CD8-positive, alpha-beta memory T cell (primary cell): ENCODE results near the gene FAU. TPM values are rescaled to one million over a fixed set of nuclear protein-coding genes. Genes with fewer than 3 reads are reported as not detected.
"Not testable (repeated sequence)": the region's sequence is repeated elsewhere in the genome, so short reads cannot be mapped to it uniquely, and the experiment has no call there.

Experiments used
- CTCF ChIA-PET: fragments of 350-600 bp; sonication (Branson Sonifier 250); formaldehyde crosslinking; loops from one replicate; lab custom pipeline; 2021; ENCODE audit warnings: antibody characterized with exemption; lab: Charles Lee
- POLR2A ChIA-PET: fragments of 350-600 bp; sonication (Branson Sonifier 250); formaldehyde crosslinking; loops from one replicate; lab custom pipeline; 2021; ENCODE audit warnings: antibody characterized with exemption; lab: Charles Lee
- DNase-seq, 5 donors: peaks; one replicate each; pipeline versions ENCODE4 v3.0.0 to v3.0.0-alpha.2; 2020 to 2022; ENCODE audit warnings: mixed read lengths in 1 of 5
- H3K27ac ChIP-seq: one replicate; pipeline ENCODE4 v1.7.0; 2013; ENCODE audit warnings: low read depth, mild to moderate bottlenecking, low read length, moderate library complexity
- H3K27me3 ChIP-seq: 2 replicates; pipeline ENCODE4 v1.7.0; 2013; ENCODE audit warnings: low read length, mild to moderate bottlenecking; ENCODE audit not compliant: insufficient read depth, poor library complexity, severe bottlenecking
- H3K36me3 ChIP-seq: 2 replicates; pipeline ENCODE4 v1.7.0; 2013; ENCODE audit warnings: mild to moderate bottlenecking, low read length, moderate library complexity; ENCODE audit not compliant: insufficient read depth
- H3K4me1 ChIP-seq: 2 replicates; pipeline ENCODE4 v1.7.0; 2013; ENCODE audit warnings: mild to moderate bottlenecking, low read length, moderate library complexity; ENCODE audit not compliant: insufficient read depth
- H3K4me3 ChIP-seq: 2 replicates; pipeline ENCODE4 v1.7.0; 2013; ENCODE audit warnings: mild to moderate bottlenecking, low read length
- H3K9me3 ChIP-seq: 2 replicates; pipeline ENCODE4 v1.7.0; 2013; ENCODE audit warnings: mild to moderate bottlenecking, low read length
- H3K27ac Mint-ChIP-seq, 8 donors: one replicate each; pipeline ENCODE4 v1.8.0; 2020 to 2021; ENCODE audit warnings: mixed read lengths in 8 of 8, mild to moderate bottlenecking in 6 of 8, inconsistent platforms in 3 of 8, moderate library complexity in 3 of 8
- H3K27me3 Mint-ChIP-seq, 2 donors: one replicate each; pipeline ENCODE4 v1.8.0; 2020 to 2021; ENCODE audit warnings: mixed read lengths in 2 of 2, mild to moderate bottlenecking in 1 of 2, moderate library complexity in 1 of 2
- H3K36me3 Mint-ChIP-seq, 3 donors: one replicate each; pipeline ENCODE4 v1.8.0; 2020 to 2021; ENCODE audit warnings: mixed read lengths in 3 of 3, inconsistent platforms in 1 of 3, mild to moderate bottlenecking in 1 of 3
- H3K4me1 Mint-ChIP-seq, 3 donors: one replicate each; pipeline ENCODE4 v1.8.0; 2020 to 2021; ENCODE audit warnings: mixed read lengths in 3 of 3, inconsistent platforms in 1 of 3, mild to moderate bottlenecking in 1 of 3
- H3K4me3 Mint-ChIP-seq, 7 donors: one replicate each; pipeline ENCODE4 v1.8.0; 2020 to 2021; ENCODE audit warnings: mixed read lengths in 7 of 7, mild to moderate bottlenecking in 6 of 7, moderate library complexity in 4 of 7, inconsistent platforms in 2 of 7
- H3K9me3 Mint-ChIP-seq, 5 donors: one replicate each; pipeline ENCODE4 v1.8.0; 2020 to 2022; ENCODE audit warnings: mixed read lengths in 5 of 5, mild to moderate bottlenecking in 3 of 5, moderate library complexity in 2 of 5, inconsistent platforms in 1 of 5
- polyA plus RNA-seq: library from polyadenylated mRNA; unstranded; fragments of 300-500 nt; fragmentation: Illumina TruSeq; gene quantifications from one replicate; pipeline ENCODE4 v1.2.3, GENCODE V29; 2021
- total RNA-seq, 2 experiments: library from RNA; stranded (reverse); gene quantifications; one replicate each; pipeline ENCODE4 v1.2.3, GENCODE V29; 2021

Gene FAU
- total and polyA plus RNA-seq, 3 experiments from 2014 or later = 904 to 1,073 (median 1,054) TPM

- DNase-seq = peak in 1 of 5 donors; percentile 25
- ChIA-PET CTCF (no interaction called here), POLR2A (interaction anchor here (1.0 to 1.2 kb wide), 2 partner anchors 10 to 13 kb away, joined by 3 to 4 read pairs; partner anchors contain the start of gene SYVN1)
- H3K27me3 Mint-ChIP-seq = no peaks in the 10 kb centered on the region
- no peaks in the 10 kb centered on the region for H3K9me3 ChIP-seq
- H3K27me3 ChIP-seq = no peaks in the 10 kb centered on the region
- H3K9me3 Mint-ChIP-seq = no peaks in the 10 kb centered on the region
- peaks cover 21% of the 10 kb centered on the region for H3K4me1 ChIP-seq
- peak overlapping the region in 6 of 8 donors; percentile 12 to 80 (median 46) for H3K27ac Mint-ChIP-seq
- H3K4me3 ChIP-seq = no peak overlapping the region
- peaks cover 4 to 88% (median 7%) of the 10 kb centered on the region in 3 donors for H3K36me3 Mint-ChIP-seq
- H3K4me3 Mint-ChIP-seq = peak overlapping the region in 5 of 7 donors; percentile 28 to 73 (median 35)
- peak overlapping the region; percentile 6 for H3K27ac ChIP-seq
- peaks cover 22 to 41% (median 33%) of the 10 kb centered on the region in 3 donors for H3K4me1 Mint-ChIP-seq
- peaks cover 59% of the 10 kb centered on the region for H3K36me3 ChIP-seq
Measured at GRCh38 chr11:65124480-65125196, 2.7 kb upstream of the FAU start.

DNA sequence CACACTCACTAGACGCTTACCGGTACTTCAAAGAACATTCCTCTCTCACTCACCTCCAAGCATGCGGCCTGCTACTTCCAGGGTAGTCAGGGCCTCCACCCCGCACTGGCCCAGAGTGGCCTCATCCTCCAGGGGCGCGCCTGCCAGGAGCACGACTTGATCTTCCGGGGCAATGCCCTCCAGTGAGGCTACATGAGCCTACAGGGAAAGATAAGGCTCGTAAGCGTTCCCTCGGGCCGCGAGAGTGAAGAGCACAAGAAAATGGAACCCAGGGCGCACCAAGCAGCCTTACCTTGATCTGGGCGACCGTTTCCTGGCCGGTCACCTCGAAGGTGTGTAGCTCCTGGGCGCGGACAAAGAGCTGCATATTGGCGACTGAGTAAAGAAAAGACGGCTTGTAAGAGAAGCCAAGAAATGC lies 478 bp downstream of the FAU start:
- H3K9me3 Mint-ChIP-seq = no peaks in the 10 kb centered on the region
- POLR2A ChIA-PET = interaction anchor here (0.5 to 2.5 kb wide), 21 partner anchors 10 to 1722 kb away, joined by 3 to 60 read pairs (median 4); partner anchors contain the start of genes ACTN3, ARL2, PPP2R5B and RCE1
- peak overlapping the region; percentile 95 for H3K4me3 ChIP-seq

DNA sequence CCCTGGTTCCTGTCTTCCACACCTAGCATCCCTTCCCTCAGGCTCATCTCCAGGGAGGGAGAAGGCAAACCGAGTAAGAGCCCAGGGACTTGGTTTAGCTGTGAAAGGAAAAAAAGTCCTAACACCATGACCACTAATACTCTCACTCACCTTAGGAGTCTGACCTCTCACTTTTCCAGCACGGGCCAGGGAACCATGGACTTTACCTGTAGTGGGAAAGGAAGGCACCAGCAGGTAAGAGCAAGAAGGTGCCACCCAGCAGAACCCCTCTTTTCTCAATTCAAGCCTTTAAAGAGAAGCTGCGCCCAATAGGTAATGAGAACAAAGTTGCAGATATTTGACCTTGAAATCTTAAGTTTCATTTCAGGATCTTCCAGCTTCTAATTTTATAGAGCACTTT lies 1.1 kb downstream of the FAU start:
- H3K36me3 Mint-ChIP-seq = peaks cover 7 to 80% (median 7%) of the 10 kb centered on the region in 3 donors
- no peaks in the 10 kb centered on the region for H3K9me3 ChIP-seq
- CTCF ChIA-PET = interaction anchor here (1.2 to 3.7 kb wide), 5 partner anchors 10 to 108 kb away, joined by 3 to 43 read pairs (median 4); partner anchors contain the start of genes CDCA5, TM7SF2 and ZFPL1
- H3K27ac Mint-ChIP-seq = peak overlapping the region; percentile 97 to 100 (median 100)
- H3K27me3 ChIP-seq = no peaks in the 10 kb centered on the region
- H3K9me3 Mint-ChIP-seq = no peaks in the 10 kb centered on the region
- H3K4me1 ChIP-seq = peaks cover 32% of the 10 kb centered on the region
- H3K36me3 ChIP-seq = peaks cover 46% of the 10 kb centered on the region
- POLR2A ChIA-PET = interaction anchor here (1.0 to 2.5 kb wide), 4 partner anchors 9 to 206 kb away, joined by 3 to 60 read pairs (median 23); partner anchors contain the start of genes ARL2, SYVN1 and TM7SF2
- no peak for DNase-seq
- H3K4me3 Mint-ChIP-seq = peak overlapping the region; percentile 96 to 100 (median 99)
- H3K27ac ChIP-seq = peak overlapping the region; percentile 97
- peaks cover 37 to 70% (median 45%) of the 10 kb centered on the region in 3 donors for H3K4me1 Mint-ChIP-seq
- peak overlapping the region; percentile 95 for H3K4me3 ChIP-seq
- H3K27me3 Mint-ChIP-seq = peaks cover 0 to 2% of the 10 kb centered on the region in 2 donors

More for the DNA sequence above, 478 bp downstream of the FAU start:
- no peaks in the 10 kb centered on the region for H3K27me3 ChIP-seq
- peaks cover 0 to 2% of the 10 kb centered on the region in 2 donors for H3K27me3 Mint-ChIP-seq
- H3K27ac Mint-ChIP-seq = peak overlapping the region; percentile 97 to 100 (median 100)
- H3K4me3 Mint-ChIP-seq = peak overlapping the region; percentile 96 to 100 (median 99)
- no peak for DNase-seq
- peaks cover 37 to 64% (median 45%) of the 10 kb centered on the region in 3 donors for H3K4me1 Mint-ChIP-seq
- peaks cover 26% of the 10 kb centered on the region for H3K4me1 ChIP-seq
- no peaks in the 10 kb centered on the region for H3K9me3 ChIP-seq
- CTCF ChIA-PET = interaction anchor here (0.9 to 3.7 kb wide), 12 partner anchors 9 to 491 kb away, joined by 3 to 43 read pairs (median 4); partner anchors contain the start of genes ARL2, CAPN1, CDCA5 and SYVN1
- peaks cover 47% of the 10 kb centered on the region for H3K36me3 ChIP-seq
- H3K27ac ChIP-seq = peak overlapping the region; percentile 97
- H3K36me3 Mint-ChIP-seq = peaks cover 7 to 84% (median 7%) of the 10 kb centered on the region in 3 donors

- H3K36me3 ChIP-seq = peaks cover 35% of the 10 kb centered on the region
- no peak overlapping the region for H3K4me3 ChIP-seq
Measured at GRCh38 chr11:65119670-65119995, 2.3 kb downstream of the FAU start.

DNA sequence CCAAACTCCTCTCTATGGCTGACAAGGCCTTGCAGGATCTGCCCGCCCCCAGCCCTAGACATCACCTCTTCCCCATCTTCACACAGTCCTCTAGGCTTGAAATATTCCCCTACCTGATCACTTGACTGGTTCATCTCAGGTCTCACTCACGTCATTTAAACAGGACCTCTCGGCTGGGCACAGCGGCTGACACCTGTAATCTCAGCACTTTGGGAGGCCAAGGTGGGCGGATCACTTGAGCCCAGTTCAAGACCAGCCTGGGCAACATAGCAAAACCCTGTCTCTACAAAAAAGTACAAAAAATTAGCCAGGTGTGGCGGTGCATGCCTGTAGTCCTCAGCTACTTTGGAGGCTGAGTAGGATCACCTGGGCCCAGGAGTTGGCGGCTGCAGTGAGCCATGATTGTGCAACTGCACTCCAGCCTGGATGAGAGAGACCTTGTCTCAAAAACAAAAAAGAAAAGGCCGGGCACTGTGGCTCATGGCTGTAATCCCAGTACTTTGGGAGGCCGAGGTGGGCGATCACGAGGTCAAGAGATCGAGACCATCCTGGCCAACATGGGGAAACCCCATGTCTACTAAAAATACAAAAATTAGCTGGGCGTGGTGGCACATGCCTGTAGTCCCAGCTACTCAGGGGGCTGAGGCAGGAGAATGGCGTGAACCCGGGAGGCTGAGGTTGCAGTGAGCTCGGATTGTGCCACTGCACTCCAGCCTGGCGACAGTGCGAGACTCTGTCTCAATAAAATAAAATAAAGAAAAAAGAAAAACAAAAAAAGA lies 2.9 kb downstream of the FAU start:
- not testable (repeated sequence) for H3K4me3 ChIP-seq, DNase-seq, H3K9me3 ChIP-seq, H3K27me3 ChIP-seq, H3K27me3 Mint-ChIP-seq, H3K9me3 Mint-ChIP-seq
- Mint-ChIP-seq H3K4me1 (peaks cover 36 to 75% (median 43%) of the 10 kb centered on the region in 3 donors), H3K27ac (peak overlapping the region; percentile 56 to 99 (median 96)), H3K36me3 (peaks cover 4 to 67% (median 7%) of the 10 kb centered on the region in 3 donors), H3K4me3 (peak overlapping the region in 2 of 7 donors; percentile 76 to 96)
- peaks cover 31% of the 10 kb centered on the region for H3K36me3 ChIP-seq
- CTCF ChIA-PET = interaction anchor here (0.8 to 3.7 kb wide), 6 partner anchors 8 to 105 kb away, joined by 3 to 43 read pairs (median 4); partner anchors contain the start of genes ARL2 and TM7SF2
- peak overlapping the region; percentile 1 for H3K27ac ChIP-seq
- H3K4me1 ChIP-seq = peaks cover 38% of the 10 kb centered on the region
- POLR2A ChIA-PET = interaction anchor here (0.7 kb wide), 1 partner anchor 232 kb away, joined by 3 read pairs; no protein-coding TSS in a partner anchor

More at GRCh38 chr11:65119670-65119995, 2.3 kb downstream of the FAU start:
- H3K9me3 ChIP-seq = no peaks in the 10 kb centered on the region
- H3K9me3 Mint-ChIP-seq = no peaks in the 10 kb centered on the region
- H3K4me1 ChIP-seq = peaks cover 37% of the 10 kb centered on the region
- H3K36me3 Mint-ChIP-seq = peaks cover 5 to 73% (median 7%) of the 10 kb centered on the region in 3 donors
- DNase-seq = no peak
- no peaks in the 10 kb centered on the region for H3K27me3 ChIP-seq
- H3K4me1 Mint-ChIP-seq = peaks cover 37 to 77% (median 45%) of the 10 kb centered on the region in 3 donors
- H3K27ac Mint-ChIP-seq = peak overlapping the region in 7 of 8 donors; percentile 14 to 100 (median 82)
- H3K27ac ChIP-seq = no peak overlapping the region
- H3K27me3 Mint-ChIP-seq = peaks cover 0 to 2% of the 10 kb centered on the region in 2 donors
- POLR2A ChIA-PET = interaction anchor here (0.7 kb wide), 1 partner anchor 233 kb away, joined by 3 read pairs; no protein-coding TSS in a partner anchor
- peak overlapping the region in 5 of 7 donors; percentile 30 to 100 (median 51) for H3K4me3 Mint-ChIP-seq
- CTCF ChIA-PET = interaction anchor here (1.5 to 3.7 kb wide), 2 partner anchors 9 to 16 kb away, joined by 4 to 43 read pairs; partner anchors contain the start of gene TM7SF2

GRCh38 chr11:65118097-65118837 lies 3.7 kb downstream of the FAU start:
- peaks cover 41 to 76% (median 49%) of the 10 kb centered on the region in 3 donors for H3K4me1 Mint-ChIP-seq
- H3K4me3 ChIP-seq = no peak overlapping the region
- peak overlapping the region; percentile 30 to 94 (median 90) for H3K4me3 Mint-ChIP-seq
- H3K27ac Mint-ChIP-seq = peak overlapping the region; percentile 92 to 99 (median 96)
- H3K27me3 Mint-ChIP-seq = peaks cover 0 to 2% of the 10 kb centered on the region in 2 donors
- DNase-seq = no peak
- peaks cover 4 to 65% (median 7%) of the 10 kb centered on the region in 3 donors for H3K36me3 Mint-ChIP-seq
- H3K27me3 ChIP-seq = no peaks in the 10 kb centered on the region
- ChIA-PET CTCF (interaction anchor here (0.7 to 2.9 kb wide), 12 partner anchors 9 to 104 kb away, joined by 3 to 27 read pairs (median 4); partner anchors contain the start of genes ARL2, CAPN1 and VPS51), POLR2A (interaction anchor here (0.7 to 2.4 kb wide), 14 partner anchors 9 to 381 kb away, joined by 3 to 27 read pairs (median 4); partner anchors contain the start of genes MALAT1, SAC3D1, SF1 and SYVN1)
- H3K36me3 ChIP-seq = peaks cover 31% of the 10 kb centered on the region
- H3K27ac ChIP-seq = peak overlapping the region; percentile 1
- no peaks in the 10 kb centered on the region for H3K9me3 ChIP-seq
- H3K4me1 ChIP-seq = peaks cover 45% of the 10 kb centered on the region
- no peaks in the 10 kb centered on the region for H3K9me3 Mint-ChIP-seq
